T-cell (primary cell): ENCODE measurements around the gene CCDC120. TPM values are rescaled to one million over a fixed set of nuclear protein-coding genes. Genes with fewer than 3 reads are reported as not detected.

ENCODE experiments used
- ATAC-seq, 4 experiments: fragments of 200-7000 bp in 3 of 4; fragments of 150-1000 bp in 1 of 4; cut with Tn5 transposase; replicated peaks in 1 of 4; 1 replicate in 3 of 4; 2 replicates in 1 of 4; pipeline ENCODE4 v1.10.0; 2021; ENCODE audit warnings: moderate library complexity in 3 of 4, mild to moderate bottlenecking in 2 of 4, moderate number of reproducible peaks in 1 of 4
- CTCF ChIA-PET, 2 donors: fragments of 300-600 bp; sonication (Branson Sonifier 250); formaldehyde crosslinking; loops; one replicate each; lab custom pipeline; 2022; ENCODE audit warnings: antibody characterized with exemption in 2 of 2; lab: Charles Lee
- POLR2A ChIA-PET, 2 donors: fragments of 300-600 bp; sonication (Branson Sonifier 250); formaldehyde crosslinking; loops; one replicate each; lab custom pipeline; 2022; ENCODE audit warnings: antibody characterized with exemption in 2 of 2; lab: Charles Lee
- DNase-seq, 35 experiments: peaks; one replicate each; pipeline versions ENCODE4 v3.0.0 to v3.0.0-alpha.2; 2013 to 2023
- H3K27ac ChIP-seq: one replicate; pipeline ENCODE4 v1.5.1; 2013; ENCODE audit warnings: low read length
- H3K27me3 ChIP-seq, 2 experiments: replicated peaks in 1 of 2; 1 replicate in 1 of 2; 2 replicates in 1 of 2; pipeline versions ENCODE4 v1.6.1 to v1.7.0; 2013; ENCODE audit warnings: low read length in 1 of 2, mixed read lengths in 1 of 2; ENCODE audit not compliant: control insufficient read depth in 2 of 2, insufficient read depth in 2 of 2; ENCODE audit errors: extremely low read depth in 1 of 2
- H3K36me3 ChIP-seq, 2 donors: 1 replicate in 1 of 2; 2 replicates in 1 of 2; pipeline versions ENCODE4 v1.6.1 to v1.7.0; 2013; ENCODE audit warnings: low read length in 1 of 2; ENCODE audit not compliant: control insufficient read depth in 2 of 2, insufficient read depth in 1 of 2; ENCODE audit errors: extremely low read depth in 1 of 2
- H3K4me1 ChIP-seq, 2 experiments: 1 replicate in 1 of 2; 2 replicates in 1 of 2; pipeline versions ENCODE4 v1.6.1 to v1.7.0; 2013; ENCODE audit warnings: low read length in 2 of 2, mixed read lengths in 1 of 2; ENCODE audit not compliant: insufficient read depth in 2 of 2, control insufficient read depth in 1 of 2; ENCODE audit errors: extremely low read depth in 1 of 2
- H3K4me3 ChIP-seq, 2 donors: 1 replicate in 1 of 2; 2 replicates in 1 of 2; pipeline versions ENCODE4 v1.5.1 to v1.7.0; 2013; ENCODE audit warnings: mild to moderate bottlenecking in 2 of 2, low read length in 1 of 2, moderate library complexity in 1 of 2; ENCODE audit not compliant: control insufficient read depth in 1 of 2; ENCODE audit errors: extremely low read depth in 1 of 2
- H3K9me3 ChIP-seq: 2 replicates; pipeline ENCODE4 v1.7.0; 2013
- H3K27ac Mint-ChIP-seq, 2 donors: one replicate each; pipeline ENCODE4 v1.8.0; 2020 to 2021; ENCODE audit warnings: mild to moderate bottlenecking in 2 of 2, mixed read lengths in 2 of 2
- H3K27me3 Mint-ChIP-seq, 2 donors: one replicate each; pipeline ENCODE4 v1.8.0; 2021 to 2022; ENCODE audit warnings: mixed read lengths in 2 of 2
- H3K36me3 Mint-ChIP-seq: one replicate; pipeline ENCODE4 v1.8.0; 2021; ENCODE audit warnings: mixed read lengths
- H3K4me1 Mint-ChIP-seq, 3 donors: one replicate each; pipeline ENCODE4 v1.8.0; 2020 to 2022; ENCODE audit warnings: mixed read lengths in 3 of 3, mild to moderate bottlenecking in 1 of 3
- H3K4me3 Mint-ChIP-seq, 3 donors: one replicate each; pipeline ENCODE4 v1.8.0; 2020 to 2022; ENCODE audit warnings: mild to moderate bottlenecking in 3 of 3, mixed read lengths in 3 of 3, moderate library complexity in 3 of 3
- H3K9me3 Mint-ChIP-seq, 3 donors: one replicate each; pipeline ENCODE4 v1.8.0; 2020 to 2022; ENCODE audit warnings: mixed read lengths in 3 of 3
- WGBS: methylation state at CpG from one replicate; pipeline ENCODE4 v1.1.5; 2013; ENCODE audit warnings: missing lambda C conversion rate; ENCODE audit not compliant: insufficient coverage; 5-methylcytosine and 5-hydroxymethylcytosine counted together
- total RNA-seq, 35 experiments: library from RNA in 6 of 35; stranded (reverse) in 6 of 35; fragments of 120-200 nt in 1 of 35; gene quantifications; one replicate each; pipeline versions ENCODE4 v1.2.1 to v1.2.4 and lab custom pipeline; 2013 to 2026

The CCDC120 gene
- total RNA-seq, 5 donors from 2014 or later (not counting 1 experiment from before 2014, with no cell fraction given), result 8.5 to 14.9 (median 9.1) TPM

DNA sequence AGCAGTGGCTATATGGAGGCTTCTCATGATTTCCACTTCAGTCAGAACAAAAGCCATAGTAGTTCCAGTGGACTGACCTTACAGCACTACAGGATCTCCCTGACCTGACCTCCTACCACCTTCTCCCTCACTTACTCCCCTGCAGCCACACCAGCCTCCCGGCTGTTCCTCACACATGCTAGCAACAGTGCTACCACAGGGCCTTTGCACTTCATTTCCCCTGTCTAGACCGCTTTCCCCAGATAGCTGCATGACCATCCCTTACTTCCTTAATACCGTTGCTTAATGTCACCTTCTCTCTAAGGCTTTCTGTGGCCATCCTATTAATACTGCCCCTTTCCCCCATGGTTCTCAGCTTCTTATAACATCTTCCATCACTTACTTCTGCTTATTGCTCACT lies 51.6 kb downstream of the CCDC120 start:
- CTCF ChIA-PET, result no interaction called here
- no peak overlapping the region for H3K27ac ChIP-seq
- H3K27me3 ChIP-seq, result no peaks in the 10 kb centered on the region
- Mint-ChIP-seq H3K27ac (no peak overlapping the region), H3K36me3 (peaks cover 15% of the 10 kb centered on the region), H3K4me3 (no peak overlapping the region), H3K4me1 (peaks cover 0 to 5% (median 2%) of the 10 kb centered on the region in 3 donors), H3K9me3 (no peaks in the 10 kb centered on the region), H3K27me3 (peaks cover 0 to 5% of the 10 kb centered on the region in 2 donors)
- ATAC-seq, result no peak
- no peak for DNase-seq
- H3K9me3 ChIP-seq, result no peaks in the 10 kb centered on the region
- H3K4me3 ChIP-seq, result no peak overlapping the region
- H3K4me1 ChIP-seq, result no peaks in the 10 kb centered on the region
- 100% methylated on average over 3 of the region's 3 CpGs for WGBS
- peaks cover 0 to 34% of the 10 kb centered on the region in 2 donors for H3K36me3 ChIP-seq
- POLR2A ChIA-PET, result no interaction called here

DNA sequence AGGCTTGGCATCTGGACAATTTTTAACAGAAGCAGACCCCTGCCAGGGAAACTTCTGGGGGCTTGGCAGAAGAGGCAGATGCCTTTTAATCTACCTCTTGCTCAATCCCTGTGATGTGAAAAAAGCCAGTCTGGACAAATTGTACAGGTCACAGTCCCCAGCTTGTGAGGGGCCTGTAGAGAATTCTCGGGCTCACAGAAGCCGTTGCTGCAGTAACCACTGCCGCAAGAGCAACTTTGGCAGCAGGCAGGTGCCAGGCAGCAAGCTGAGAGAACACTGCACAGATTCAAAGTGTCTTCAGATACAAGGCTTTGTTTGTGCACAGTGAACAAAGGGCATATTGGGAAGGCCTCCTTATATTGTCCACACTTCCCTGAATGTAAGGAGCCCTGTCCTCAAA lies 53.0 kb downstream of the CCDC120 start:
- DNase-seq (no peak), ATAC-seq (no peak)
- Histone ChIP-seq H3K27ac (no peak overlapping the region), H3K27me3 (no peaks in the 10 kb centered on the region), H3K36me3 (peaks cover 0 to 43% of the 10 kb centered on the region in 2 donors), H3K4me3 (no peak overlapping the region), H3K9me3 (no peaks in the 10 kb centered on the region), H3K4me1 (peaks cover 0 to 8% of the 10 kb centered on the region in 2 experiments)
- WGBS, result no CpG with 5 or more reads among the region's 3 CpGs
- ChIA-PET CTCF (no interaction called here), POLR2A (interaction anchor here in 1 of 2 donors (0.6 kb wide), 1 partner anchor 38 kb away, joined by 10 read pairs; no protein-coding TSS in a partner anchor)
- no peak overlapping the region for H3K4me3 Mint-ChIP-seq
- peaks cover 7 to 14% (median 13%) of the 10 kb centered on the region in 3 donors for H3K4me1 Mint-ChIP-seq
- H3K36me3 Mint-ChIP-seq, result peaks cover 24% of the 10 kb centered on the region
- no peak overlapping the region for H3K27ac Mint-ChIP-seq
- H3K9me3 Mint-ChIP-seq, result no peaks in the 10 kb centered on the region
- peaks cover 0 to 5% of the 10 kb centered on the region in 2 donors for H3K27me3 Mint-ChIP-seq

DNA sequence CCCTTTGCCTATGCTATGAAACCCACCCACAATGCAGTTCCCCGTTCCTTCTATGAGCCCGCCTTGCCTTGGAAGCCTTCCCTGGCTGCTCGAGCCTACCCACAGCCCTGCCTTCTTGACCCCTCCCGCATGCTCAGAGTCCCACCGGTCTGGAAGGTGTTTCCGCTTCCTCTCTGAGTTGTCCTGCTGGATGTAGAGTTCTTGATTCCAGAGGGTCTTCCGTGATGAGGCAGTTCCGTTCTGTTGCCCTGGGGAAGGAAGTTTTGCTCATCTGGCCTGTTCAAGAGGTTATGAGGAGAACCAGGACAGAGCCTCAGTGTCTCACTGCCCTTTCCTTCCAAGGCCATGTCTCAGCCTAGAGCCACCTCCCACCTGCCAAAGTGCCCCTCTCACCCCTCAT lies 57.3 kb downstream of the CCDC120 start:
- H3K27ac Mint-ChIP-seq, result no peak overlapping the region
- no peak overlapping the region for H3K4me3 ChIP-seq
- H3K27ac ChIP-seq, result no peak overlapping the region
- no peaks in the 10 kb centered on the region for H3K9me3 Mint-ChIP-seq
- H3K4me1 ChIP-seq, result peaks cover 2 to 22% of the 10 kb centered on the region in 2 experiments
- no peaks in the 10 kb centered on the region for H3K27me3 ChIP-seq
- no peaks in the 10 kb centered on the region for H3K27me3 Mint-ChIP-seq
- H3K36me3 ChIP-seq, result peaks cover 0 to 51% of the 10 kb centered on the region in 2 donors
- no peaks in the 10 kb centered on the region for H3K9me3 ChIP-seq
- ChIA-PET CTCF (no interaction called here), POLR2A (interaction anchor here in 1 of 2 donors (0.5 kb wide), 1 partner anchor 33 kb away, joined by 5 read pairs; no protein-coding TSS in a partner anchor)
- H3K4me3 Mint-ChIP-seq, result peak overlapping the region in 1 of 3 donors; percentile 70
- peaks cover 32% of the 10 kb centered on the region for H3K36me3 Mint-ChIP-seq
- DNase-seq (no peak), ATAC-seq (no peak)
- H3K4me1 Mint-ChIP-seq, result peaks cover 15 to 33% (median 30%) of the 10 kb centered on the region in 3 donors
- WGBS, result no CpG with 5 or more reads among the region's 8 CpGs

DNA sequence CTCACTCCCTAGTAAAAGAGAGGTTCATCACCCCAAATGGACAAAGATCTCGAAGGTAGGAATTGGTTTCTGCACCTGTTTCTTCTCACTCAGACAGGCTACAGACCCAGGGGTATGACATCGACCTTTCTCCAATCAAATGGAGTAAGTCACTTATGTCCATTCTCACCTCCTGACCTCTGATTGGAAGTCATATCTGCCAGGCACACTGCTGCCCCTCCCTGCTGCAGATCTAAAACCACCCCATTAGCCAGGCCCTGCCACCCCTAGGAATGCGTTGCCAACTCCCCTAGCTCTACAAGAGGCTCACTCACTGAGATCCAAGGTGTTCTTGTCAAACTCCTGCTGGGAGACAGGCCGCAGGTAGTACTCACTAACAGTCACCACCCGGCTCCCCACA lies 57.9 kb downstream of the CCDC120 start:
- H3K36me3 ChIP-seq, result peaks cover 0 to 49% of the 10 kb centered on the region in 2 donors
- H3K4me3 ChIP-seq, result peak overlapping the region in 1 of 2 donors; percentile 33
- Mint-ChIP-seq H3K9me3 (no peaks in the 10 kb centered on the region), H3K27me3 (no peaks in the 10 kb centered on the region), H3K4me3 (peak overlapping the region; percentile 0 to 70 (median 65)), H3K27ac (peak overlapping the region; percentile 61 to 66), H3K4me1 (peaks cover 18 to 37% (median 30%) of the 10 kb centered on the region in 3 donors), H3K36me3 (peaks cover 36% of the 10 kb centered on the region)
- no peaks in the 10 kb centered on the region for H3K9me3 ChIP-seq
- peaks cover 2 to 22% of the 10 kb centered on the region in 2 experiments for H3K4me1 ChIP-seq
- no peak overlapping the region for H3K27ac ChIP-seq
- ChIA-PET CTCF (no interaction called here), POLR2A (interaction anchor here in 1 of 2 donors (0.6 kb wide), 1 partner anchor 9 kb away, joined by 3 read pairs; no protein-coding TSS in a partner anchor)
- no peaks in the 10 kb centered on the region for H3K27me3 ChIP-seq
- WGBS, result 80% methylated on average over 1 of the region's 5 CpGs
- DNase-seq (no peak), ATAC-seq (no peak)

DNA sequence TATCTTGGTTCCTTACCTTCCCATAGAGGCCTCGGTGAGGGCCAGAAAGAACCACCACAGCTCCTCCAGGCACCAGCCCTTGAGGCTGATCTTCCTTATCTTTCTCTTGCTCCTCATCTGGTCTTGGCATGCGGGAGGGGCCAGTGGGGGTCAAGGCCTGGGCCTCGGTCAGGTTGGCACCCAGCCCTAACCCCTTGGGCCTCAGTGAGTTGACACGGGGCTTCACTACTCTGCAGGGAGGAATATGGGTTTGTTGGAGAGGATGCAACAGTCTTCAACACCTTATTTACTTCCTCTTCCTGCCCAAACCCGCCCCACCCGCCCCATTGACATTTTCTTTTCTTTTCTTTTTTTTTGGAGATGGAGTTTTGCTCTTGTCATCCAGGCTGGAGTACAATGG lies 58.8 kb downstream of the CCDC120 start:
- Mint-ChIP-seq H3K4me1 (peaks cover 26 to 44% (median 32%) of the 10 kb centered on the region in 3 donors), H3K27me3 (no peaks in the 10 kb centered on the region), H3K9me3 (no peaks in the 10 kb centered on the region), H3K4me3 (peak overlapping the region; percentile 70 to 88 (median 78)), H3K36me3 (peaks cover 35% of the 10 kb centered on the region), H3K27ac (peak overlapping the region; percentile 94 to 99)
- no CpG with 5 or more reads among the region's 6 CpGs for WGBS
- H3K4me1 ChIP-seq, result peaks cover 2 to 26% of the 10 kb centered on the region in 2 experiments
- no peaks in the 10 kb centered on the region for H3K27me3 ChIP-seq
- H3K36me3 ChIP-seq, result peaks cover 0 to 43% of the 10 kb centered on the region in 2 donors
- no peak overlapping the region for H3K27ac ChIP-seq
- DNase-seq (no peak), ATAC-seq (peak; percentile 43 to 61 (median 52))
- peak overlapping the region; percentile 26 to 33 for H3K4me3 ChIP-seq
- ChIA-PET CTCF (no interaction called here), POLR2A (no interaction called here)
- H3K9me3 ChIP-seq, result no peaks in the 10 kb centered on the region

Other genes with a start within 250 kb of the CCDC120 start
- not detected for gene ERAS, start 232.5 kb upstream of the CCDC120 start, total RNA-seq
- 10 to 100 TPM in 2 of 5 donors, 1 to 10 TPM in 3; 5.0 to 11.4 (median 9.1) TPM for gene PCSK1N, start 223.4 kb upstream of the CCDC120 start, total RNA-seq
- gene TIMM17B, start 161.2 kb upstream of the CCDC120 start, total RNA-seq, result 10 to 100 TPM; 40.5 to 52.1 (median 49.3) TPM
- gene PQBP1, start 161.1 kb upstream of the CCDC120 start, total RNA-seq, result 10 to 100 TPM; 62.5 to 79.5 (median 73.9) TPM
- 10 to 100 TPM; 14.2 to 35.1 (median 16.2) TPM for gene SLC35A2, start 147.4 kb upstream of the CCDC120 start, total RNA-seq
- gene PIM2, start 140.0 kb upstream of the CCDC120 start, total RNA-seq, result 100 to 1,000 TPM; 152 to 325 (median 160) TPM
- gene OTUD5, start 101.4 kb upstream of the CCDC120 start, total RNA-seq, result 10 to 100 TPM; 87.2 to 92.5 (median 89.7) TPM
- 1 to 10 TPM in 4 of 5 donors, under 1 TPM in 1; 0.85 to 3.7 (median 2.6) TPM for gene KCND1, start 87.2 kb upstream of the CCDC120 start, total RNA-seq
- 100 to 1,000 TPM in 3 of 5 donors, 10 to 100 TPM in 2; 85.2 to 123 (median 104) TPM for gene GRIPAP1, start 56.7 kb upstream of the CCDC120 start, total RNA-seq
- 10 to 100 TPM; 34.3 to 38.8 (median 35.6) TPM for gene TFE3, start 15.6 kb upstream of the CCDC120 start, total RNA-seq
- gene PRAF2, start 15.0 kb downstream of the CCDC120 start, total RNA-seq, result 10 to 100 TPM; 17.5 to 34.5 (median 34.0) TPM
- gene WDR45, start 20.9 kb downstream of the CCDC120 start, total RNA-seq, result 100 to 1,000 TPM in 3 of 5 donors, 10 to 100 TPM in 2; 66.2 to 134 (median 112) TPM
- 10 to 100 TPM; 16.5 to 25.9 (median 23.1) TPM for gene GPKOW, start 64.7 kb downstream of the CCDC120 start, total RNA-seq
- 1 to 10 TPM in 3 of 5 donors, under 1 TPM in 2; 0.56 to 1.9 (median 1.6) TPM for gene MAGIX, start 103.8 kb downstream of the CCDC120 start, total RNA-seq
- gene PLP2, start 112.9 kb downstream of the CCDC120 start, total RNA-seq, result 100 to 1,000 TPM in 4 of 5 donors, 10 to 100 TPM in 1; 85.2 to 241 (median 207) TPM
- gene PRICKLE3, start 127.4 kb downstream of the CCDC120 start, total RNA-seq, result 10 to 100 TPM in 3 of 5 donors, 1 to 10 TPM in 2; 5.5 to 15.4 (median 12.6) TPM
- under 1 TPM; 0.53 to 0.89 (median 0.70) TPM for gene SYP, start 141.2 kb downstream of the CCDC120 start, total RNA-seq
- gene CACNA1F, start 174.3 kb downstream of the CCDC120 start, total RNA-seq, result 1 to 10 TPM; 1.4 to 1.9 (median 1.6) TPM
- 10 to 100 TPM; 21.0 to 34.9 (median 33.1) TPM for gene CCDC22, start 176.5 kb downstream of the CCDC120 start, total RNA-seq
- 10 to 100 TPM in 4 of 5 donors, 1 to 10 TPM in 1; 9.0 to 30.1 (median 21.7) TPM for gene FOXP3, start 205.7 kb downstream of the CCDC120 start, total RNA-seq
- 10 to 100 TPM; 11.7 to 20.8 (median 17.5) TPM for gene PPP1R3F, start 210.8 kb downstream of the CCDC120 start, total RNA-seq
- gene GAGE10, start 244.6 kb downstream of the CCDC120 start, total RNA-seq, result under 1 TPM in 1 of 5 donors, not detected in 4; 0.66 TPM